Lower leg skin (tissue), 4 donors: Measurements from ENCODE around the gene NOTCH3. TPM values are rescaled to one million over a fixed set of nuclear protein-coding genes. Genes with fewer than 3 reads are reported as not detected.

ENCODE experiments used
- DNase-seq, 2 donors: peaks; one replicate each; pipeline ENCODE4 v3.0.0-alpha.2; 2019; ENCODE audit warnings: low spot score in 2 of 2
- H3K4me3 ChIP-seq: fragments of 200-600 bp; sonication (generic); 2 replicates; pipeline ENCODE4 v1.5.1; 2017; ENCODE audit warnings: mild to moderate bottlenecking, low read depth; ENCODE audit not compliant: poor library complexity, severe bottlenecking
- POLR2A ChIP-seq, 2 donors: fragments of 450-650 bp; IDR thresholded peaks; one replicate each; pipeline ENCODE4 v1.6.1; 2016 to 2017; ENCODE audit warnings: antibody characterized with exemption in 2 of 2, mild to moderate bottlenecking in 1 of 2, moderate library complexity in 1 of 2
- WGBS, 2 donors: methylation state at CpG; one replicate each; pipeline ENCODE4 v1.1.5; 2018; 5-methylcytosine and 5-hydroxymethylcytosine counted together
- intact Hi-C: fragments of 100-400 bp; cut with DNase I; formaldehyde crosslinking; loops from one replicate; pipeline ENCODE4 v1.15.0; 2023; ENCODE audit warnings: low total_unique reads
- total RNA-seq, 4 donors: library from RNA; depleted of rRNA; stranded (reverse); fragments of >200 nt; gene quantifications; one replicate each; pipeline ENCODE4 v1.1.0, GENCODE V29; 2016
- TF ChIP-seq, protein P1 (sequence below), 3 donors: fragments of 450-650 bp; IDR thresholded peaks; one replicate each; pipeline ENCODE4 v1.5.1; 2016; ENCODE audit warnings: antibody characterized with exemption in 3 of 3, mild to moderate bottlenecking in 3 of 3, moderate library complexity in 2 of 3

Gene NOTCH3
- total RNA-seq, 4 donors from 2014 or later, result 215 to 332 (median 251) TPM

DNA sequence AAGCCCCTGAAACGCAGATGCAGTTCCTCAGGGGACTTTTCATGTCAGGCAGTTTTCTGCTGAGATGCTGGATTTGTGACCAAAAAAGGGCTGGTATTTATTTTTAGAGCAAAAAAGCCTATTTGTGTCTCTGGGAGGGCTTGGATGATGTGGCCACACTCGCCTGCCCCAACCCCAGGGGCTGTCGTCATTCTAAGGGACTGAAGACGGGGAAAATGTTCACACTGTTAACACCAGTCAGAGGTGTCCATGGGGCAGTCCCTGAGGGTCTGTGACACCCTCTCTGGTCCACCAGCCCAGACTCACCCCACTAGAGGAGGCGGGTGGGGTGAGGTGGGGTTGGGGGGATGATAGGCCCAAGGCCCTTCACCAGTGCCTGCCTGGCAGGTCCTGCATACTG, 47.3 kb upstream of the NOTCH3 start:
- DNase-seq, result no peak
- TF ChIP-seq, protein P1, sequence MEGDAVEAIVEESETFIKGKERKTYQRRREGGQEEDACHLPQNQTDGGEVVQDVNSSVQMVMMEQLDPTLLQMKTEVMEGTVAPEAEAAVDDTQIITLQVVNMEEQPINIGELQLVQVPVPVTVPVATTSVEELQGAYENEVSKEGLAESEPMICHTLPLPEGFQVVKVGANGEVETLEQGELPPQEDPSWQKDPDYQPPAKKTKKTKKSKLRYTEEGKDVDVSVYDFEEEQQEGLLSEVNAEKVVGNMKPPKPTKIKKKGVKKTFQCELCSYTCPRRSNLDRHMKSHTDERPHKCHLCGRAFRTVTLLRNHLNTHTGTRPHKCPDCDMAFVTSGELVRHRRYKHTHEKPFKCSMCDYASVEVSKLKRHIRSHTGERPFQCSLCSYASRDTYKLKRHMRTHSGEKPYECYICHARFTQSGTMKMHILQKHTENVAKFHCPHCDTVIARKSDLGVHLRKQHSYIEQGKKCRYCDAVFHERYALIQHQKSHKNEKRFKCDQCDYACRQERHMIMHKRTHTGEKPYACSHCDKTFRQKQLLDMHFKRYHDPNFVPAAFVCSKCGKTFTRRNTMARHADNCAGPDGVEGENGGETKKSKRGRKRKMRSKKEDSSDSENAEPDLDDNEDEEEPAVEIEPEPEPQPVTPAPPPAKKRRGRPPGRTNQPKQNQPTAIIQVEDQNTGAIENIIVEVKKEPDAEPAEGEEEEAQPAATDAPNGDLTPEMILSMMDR (IDR thresholded peaks at IDR 0.05), result no peak
- TF ChIP-seq POLR2A (IDR thresholded peaks at IDR 0.05), result no peak
- intact Hi-C loops, result no loop called here
- 77 to 84% methylated on average over 5 of the region's 5 CpGs for WGBS, 2 donors
- no peak overlapping the region for H3K4me3 ChIP-seq

DNA sequence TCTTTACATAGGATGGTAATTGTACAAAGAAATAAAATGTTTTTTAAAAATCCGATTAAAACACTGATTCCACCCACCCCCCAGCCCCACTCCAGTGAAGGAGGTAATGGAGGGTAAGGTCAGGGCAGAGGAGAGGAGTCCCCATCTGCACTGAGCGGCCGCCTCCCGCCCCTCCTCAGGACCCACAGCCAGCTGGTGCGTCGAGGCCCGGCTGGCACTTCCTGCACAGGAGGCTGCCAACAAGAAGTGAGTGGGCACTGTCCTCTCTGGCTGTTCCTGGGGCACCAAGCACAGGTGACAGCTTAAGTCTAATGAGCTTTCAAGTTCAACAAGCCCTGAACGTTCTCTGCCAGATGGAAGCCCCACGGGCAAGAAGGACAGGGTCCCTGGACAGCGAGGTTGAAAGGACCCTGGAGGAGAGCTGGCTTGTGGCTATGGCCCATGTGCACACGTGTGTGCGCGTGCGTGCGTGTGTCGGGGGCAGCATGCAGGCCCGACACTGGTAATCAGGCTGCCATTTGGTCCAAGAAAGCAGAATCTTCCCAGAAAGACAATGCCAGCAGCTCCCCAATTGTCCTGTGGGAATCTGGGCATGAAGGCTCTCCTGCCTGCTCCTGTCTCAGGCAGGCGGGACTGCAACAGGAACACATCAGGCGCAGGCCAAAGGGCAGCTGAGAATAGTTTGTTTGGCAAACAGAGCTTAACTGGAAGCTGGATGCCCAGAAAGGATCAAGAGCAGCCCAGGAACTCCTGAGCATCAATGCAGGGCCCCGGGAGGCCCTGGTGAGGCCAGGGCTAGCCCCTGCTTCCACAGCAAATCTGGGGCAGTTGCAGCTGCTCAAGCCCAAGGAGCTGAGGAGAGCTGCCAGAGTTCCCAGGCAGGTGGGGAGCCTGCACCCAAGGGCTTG, 46.6 kb upstream of the NOTCH3 start:
- no peak overlapping the region for H3K4me3 ChIP-seq
- no peak for DNase-seq
- WGBS, 2 donors, result 73 to 77% methylated on average over 19 to 20 of the region's 20 CpGs
- TF ChIP-seq POLR2A (IDR thresholded peaks at IDR 0.05), result no peak
- TF ChIP-seq, protein P1 (IDR thresholded peaks at IDR 0.05), result no peak
- intact Hi-C loops, result no loop called here

DNA sequence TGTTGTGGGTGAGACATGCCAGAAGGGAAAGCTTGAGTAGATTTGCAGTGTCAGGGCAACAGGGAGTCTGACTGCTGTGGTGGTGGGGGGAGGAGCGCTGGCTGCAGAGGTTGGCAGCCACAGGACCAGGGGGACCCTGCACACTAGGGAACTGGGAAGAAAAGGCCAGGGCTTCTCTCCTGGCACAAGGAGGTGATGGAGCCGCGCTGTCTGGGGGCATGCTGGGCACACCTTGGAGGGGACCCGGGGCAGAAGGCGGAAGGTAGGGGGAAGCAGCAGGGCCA, 45.3 kb upstream of the NOTCH3 start:
- WGBS, 2 donors, result 80 to 93% methylated on average over 5 of the region's 5 CpGs
- TF ChIP-seq, protein P1 (IDR thresholded peaks at IDR 0.05), result no peak
- no peak for TF ChIP-seq POLR2A (IDR thresholded peaks at IDR 0.05)
- no peak overlapping the region for H3K4me3 ChIP-seq
- intact Hi-C loops, result no loop called here
- no peak for DNase-seq

DNA sequence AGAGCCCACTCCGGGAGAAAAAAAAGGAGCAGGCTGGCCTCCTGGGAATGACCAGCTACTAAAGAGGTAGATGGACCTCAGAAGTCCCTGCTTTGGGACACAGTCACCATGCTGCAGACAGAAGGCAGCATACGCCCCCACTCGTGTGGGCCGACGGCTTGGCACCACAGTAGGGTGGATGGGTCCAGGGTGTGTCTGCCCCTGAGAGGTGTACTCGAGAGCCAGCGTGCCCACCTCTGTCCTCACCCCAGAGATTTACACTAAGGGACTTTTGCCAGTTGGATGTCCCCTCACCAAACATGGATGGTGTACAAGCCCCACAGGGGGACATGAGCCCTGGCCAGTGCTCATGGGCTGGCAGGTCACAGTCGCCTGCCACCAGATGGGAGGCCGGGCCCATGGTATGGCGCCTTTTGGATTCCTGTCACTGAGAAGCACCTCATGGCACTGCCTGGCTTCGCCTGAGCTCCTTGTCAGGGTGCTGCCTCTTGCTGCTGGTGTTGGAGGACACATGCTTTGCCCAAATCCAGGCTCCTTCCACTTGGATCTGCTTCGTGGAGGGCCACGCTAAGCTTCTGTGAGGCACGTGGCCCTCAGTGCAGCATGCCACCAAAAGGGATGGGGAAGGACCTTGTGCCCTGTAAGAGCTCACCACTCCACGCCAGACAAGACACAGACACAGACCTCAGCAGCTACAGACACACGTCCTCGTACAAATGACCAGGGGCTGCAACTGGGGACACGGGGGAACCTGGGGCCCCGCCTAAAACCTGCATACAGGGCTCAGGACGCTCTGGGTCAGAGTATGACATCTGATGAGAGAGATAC, 44.8 kb upstream of the NOTCH3 start:
- DNase-seq, result no peak
- no peak overlapping the region for H3K4me3 ChIP-seq
- intact Hi-C loops, result no loop called here
- 88% methylated on average over 20 of the region's 20 CpGs for WGBS, 2 donors
- no peak for TF ChIP-seq POLR2A (IDR thresholded peaks at IDR 0.05)
- TF ChIP-seq, protein P1 (IDR thresholded peaks at IDR 0.05), result no peak

DNA sequence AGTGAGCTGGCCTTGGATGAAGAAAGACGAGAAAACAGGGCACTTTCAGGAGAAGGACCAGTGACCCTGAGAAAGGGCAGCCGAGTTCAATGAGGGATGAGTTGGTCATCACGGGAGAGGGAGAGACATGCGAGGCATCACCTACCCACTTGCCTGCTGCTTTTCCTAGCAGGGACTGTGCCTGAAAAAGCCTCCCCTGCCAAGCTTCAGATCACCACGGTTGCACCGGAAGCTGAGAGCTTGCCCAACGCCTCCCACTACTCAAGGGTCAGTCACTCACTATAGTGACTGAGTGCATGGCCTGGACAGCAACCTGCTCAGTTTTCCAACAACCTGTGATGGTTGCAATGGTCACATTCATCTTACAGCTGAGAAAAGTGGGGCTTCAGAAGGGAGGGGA, 44.0 kb upstream of the NOTCH3 start:
- H3K4me3 ChIP-seq, result no peak overlapping the region
- no peak for DNase-seq
- intact Hi-C loops, result no loop called here
- 79 to 92% methylated on average over 7 of the region's 7 CpGs for WGBS, 2 donors
- TF ChIP-seq, protein P1 (IDR thresholded peaks at IDR 0.05), result no peak
- no peak for TF ChIP-seq POLR2A (IDR thresholded peaks at IDR 0.05)
